ENCODE data around the gene SLC31A2.

The SLC31A2 gene

GRCh38 chr9:113131689-113132151 lies 19.1 kb upstream of the SLC31A2 start:
- ATAC-seq (ENCODE audit: insufficient read depth, low read depth): peak; percentile 58; the same call in 2 of the 3 replicates
- Histone ChIP-seq H3K27ac (ENCODE audit: low read length) (no peak overlapping the region), H3K27me3 (ENCODE audit: insufficient read depth, low read length, poor library complexity) (no peaks in the 10 kb centered on the region), H3K4me3 (ENCODE audit: low read depth in 1 of 2, low read length in 2 of 2) (no peak overlapping the region), H2AFZ (ENCODE audit: low read depth, low read length) (no peak overlapping the region), H3K9me3 (ENCODE audit: insufficient read depth, low read length, severe bottlenecking) (no peaks in the 10 kb centered on the region), H3K9ac (ENCODE audit: low read depth, low read length) (no peak overlapping the region), H4K20me1 (ENCODE audit: insufficient read depth, low read length) (no peaks in the 10 kb centered on the region), H3K4me1 (ENCODE audit: insufficient read depth, low read length) (no peaks in the 10 kb centered on the region), H3K36me3 (ENCODE audit: insufficient read depth, low read length) (no peaks in the 10 kb centered on the region), H3K79me2 (ENCODE audit: insufficient read depth, low read length) (no peaks in the 10 kb centered on the region), H3K4me2 (ENCODE audit: insufficient read depth, low read length) (no peak overlapping the region)
- DNase-seq: peak; percentile 45
- TF ChIP-seq EZH2 (IDR thresholded peaks at IDR 0.05; ENCODE audit: borderline replicate concordance, low read depth, low read length, severe bottlenecking): no peak
- TF ChIP-seq, protein P1, sequence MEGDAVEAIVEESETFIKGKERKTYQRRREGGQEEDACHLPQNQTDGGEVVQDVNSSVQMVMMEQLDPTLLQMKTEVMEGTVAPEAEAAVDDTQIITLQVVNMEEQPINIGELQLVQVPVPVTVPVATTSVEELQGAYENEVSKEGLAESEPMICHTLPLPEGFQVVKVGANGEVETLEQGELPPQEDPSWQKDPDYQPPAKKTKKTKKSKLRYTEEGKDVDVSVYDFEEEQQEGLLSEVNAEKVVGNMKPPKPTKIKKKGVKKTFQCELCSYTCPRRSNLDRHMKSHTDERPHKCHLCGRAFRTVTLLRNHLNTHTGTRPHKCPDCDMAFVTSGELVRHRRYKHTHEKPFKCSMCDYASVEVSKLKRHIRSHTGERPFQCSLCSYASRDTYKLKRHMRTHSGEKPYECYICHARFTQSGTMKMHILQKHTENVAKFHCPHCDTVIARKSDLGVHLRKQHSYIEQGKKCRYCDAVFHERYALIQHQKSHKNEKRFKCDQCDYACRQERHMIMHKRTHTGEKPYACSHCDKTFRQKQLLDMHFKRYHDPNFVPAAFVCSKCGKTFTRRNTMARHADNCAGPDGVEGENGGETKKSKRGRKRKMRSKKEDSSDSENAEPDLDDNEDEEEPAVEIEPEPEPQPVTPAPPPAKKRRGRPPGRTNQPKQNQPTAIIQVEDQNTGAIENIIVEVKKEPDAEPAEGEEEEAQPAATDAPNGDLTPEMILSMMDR (IDR thresholded peaks at IDR 0.05; ENCODE audit: borderline replicate concordance, extremely low read depth, low read length, poor library complexity, severe bottlenecking): no peak

DNA sequence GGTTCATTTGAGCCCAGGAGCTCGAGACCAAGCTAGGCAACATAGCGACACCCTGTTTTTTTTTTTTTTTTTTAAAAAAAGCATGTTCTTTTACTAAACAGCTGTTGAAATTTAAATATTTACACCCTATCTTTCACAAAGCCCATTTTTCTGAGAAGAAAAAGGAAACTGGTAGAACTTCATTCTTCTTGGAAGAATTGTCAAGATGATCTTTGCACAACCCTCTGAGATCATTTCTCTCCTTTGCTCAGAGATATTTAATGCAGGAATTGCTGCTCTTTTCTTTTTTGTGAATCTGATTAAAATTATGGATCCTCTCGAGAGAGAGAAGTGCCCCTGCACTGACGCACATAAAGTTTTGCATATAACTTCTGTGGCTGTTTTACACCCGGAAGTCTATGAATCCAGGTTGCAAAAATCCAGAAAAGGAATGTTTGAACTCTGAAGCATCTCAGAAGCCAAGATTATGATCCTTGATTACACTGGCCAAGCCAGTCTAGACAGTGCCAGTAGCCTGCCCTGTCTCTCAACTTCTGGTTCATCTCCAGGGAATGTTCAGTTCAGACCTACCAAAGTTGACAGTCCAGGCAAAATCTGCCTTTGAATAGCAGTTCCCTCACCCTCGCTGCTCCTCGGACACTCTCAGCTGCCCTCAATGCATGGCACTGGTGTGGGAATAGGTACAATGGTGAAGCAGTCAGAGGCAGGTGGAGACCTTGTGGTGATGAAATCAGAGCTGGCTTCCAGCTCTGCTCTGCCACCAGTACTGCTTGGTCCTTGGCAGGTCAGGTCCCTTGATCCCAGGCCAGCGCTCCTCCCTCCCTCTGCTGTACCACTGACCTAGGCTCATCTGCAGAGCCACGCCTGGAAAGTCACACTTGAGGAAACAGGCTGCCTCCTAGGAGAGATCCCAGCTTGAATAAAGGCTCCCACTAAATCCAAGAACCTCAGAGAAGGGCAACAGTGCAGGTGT lies 13.3 kb upstream of the SLC31A2 start:
- Histone ChIP-seq H3K9ac (ENCODE audit: low read depth, low read length) (no peak overlapping the region), H3K4me3 (ENCODE audit: low read depth in 1 of 2, low read length in 2 of 2) (no peak overlapping the region), H4K20me1 (ENCODE audit: insufficient read depth, low read length) (no peaks in the 10 kb centered on the region), H2AFZ (ENCODE audit: low read depth, low read length) (no peak overlapping the region), H3K36me3 (ENCODE audit: insufficient read depth, low read length) (no peaks in the 10 kb centered on the region), H3K4me2 (ENCODE audit: insufficient read depth, low read length) (no peak overlapping the region), H3K4me1 (ENCODE audit: insufficient read depth, low read length) (no peaks in the 10 kb centered on the region), H3K27ac (ENCODE audit: low read length) (no peak overlapping the region), H3K9me3 (ENCODE audit: insufficient read depth, low read length, severe bottlenecking) (no peaks in the 10 kb centered on the region), H3K79me2 (ENCODE audit: insufficient read depth, low read length) (no peaks in the 10 kb centered on the region), H3K27me3 (ENCODE audit: insufficient read depth, low read length, poor library complexity) (peaks cover 4% of the 10 kb centered on the region)
- TF ChIP-seq, protein P1 (IDR thresholded peaks at IDR 0.05; ENCODE audit: borderline replicate concordance, extremely low read depth, low read length, poor library complexity, severe bottlenecking): no peak
- no peak for TF ChIP-seq EZH2 (IDR thresholded peaks at IDR 0.05; ENCODE audit: borderline replicate concordance, low read depth, low read length, severe bottlenecking)
- DNase-seq (no peak), ATAC-seq (ENCODE audit: insufficient read depth, low read depth) (no peak)

DNA sequence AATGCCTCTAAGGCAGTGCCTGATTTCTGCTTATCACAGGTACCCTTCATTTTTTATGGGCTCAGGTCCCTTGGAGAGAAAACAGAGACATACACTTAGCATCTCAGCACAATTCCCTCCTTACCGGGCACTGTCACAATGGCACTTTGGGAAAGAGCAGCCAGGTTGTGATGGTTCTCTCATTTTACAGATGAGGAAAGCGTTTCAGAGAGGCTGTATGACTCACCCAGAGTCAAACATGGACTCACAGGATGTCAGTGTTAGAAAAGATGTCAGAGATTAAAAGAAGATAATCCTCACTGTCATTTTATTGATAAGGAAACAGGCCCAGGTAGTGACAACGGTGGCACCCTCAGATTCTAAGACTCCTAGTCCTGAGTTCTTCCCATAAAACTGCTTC lies 12.0 kb upstream of the SLC31A2 start:
- Histone ChIP-seq H3K27me3 (ENCODE audit: insufficient read depth, low read length, poor library complexity) (peaks cover 6% of the 10 kb centered on the region), H3K9me3 (ENCODE audit: insufficient read depth, low read length, severe bottlenecking) (no peaks in the 10 kb centered on the region), H3K79me2 (ENCODE audit: insufficient read depth, low read length) (no peaks in the 10 kb centered on the region), H3K9ac (ENCODE audit: low read depth, low read length) (no peak overlapping the region), H2AFZ (ENCODE audit: low read depth, low read length) (no peak overlapping the region), H4K20me1 (ENCODE audit: insufficient read depth, low read length) (no peaks in the 10 kb centered on the region), H3K4me1 (ENCODE audit: insufficient read depth, low read length) (no peaks in the 10 kb centered on the region), H3K27ac (ENCODE audit: low read length) (no peak overlapping the region), H3K4me2 (ENCODE audit: insufficient read depth, low read length) (no peak overlapping the region), H3K4me3 (ENCODE audit: low read depth in 1 of 2, low read length in 2 of 2) (no peak overlapping the region), H3K36me3 (ENCODE audit: insufficient read depth, low read length) (no peaks in the 10 kb centered on the region)
- no peak for DNase-seq
- ATAC-seq (ENCODE audit: insufficient read depth, low read depth): no peak
- TF ChIP-seq, protein P1 (IDR thresholded peaks at IDR 0.05; ENCODE audit: borderline replicate concordance, extremely low read depth, low read length, poor library complexity, severe bottlenecking): no peak
- no peak for TF ChIP-seq EZH2 (IDR thresholded peaks at IDR 0.05; ENCODE audit: borderline replicate concordance, low read depth, low read length, severe bottlenecking)
